ENCODE data around the gene ITPR3. TPM values are rescaled to one million over a fixed set of nuclear protein-coding genes. Genes with fewer than 3 reads are reported as not detected.

ITPR3 gene
- total RNA-seq, 1 donor from 2014 or later, result 0.78 TPM

GRCh38 chr6:33700391-33701050, 79.4 kb downstream of the ITPR3 start:
- no peak for DNase-seq

GRCh38 chr6:33702345-33702977, 81.3 kb downstream of the ITPR3 start:
- DNase-seq, result no peak

- no peak for DNase-seq
These were observed 83.3 kb downstream of the ITPR3 start for GRCh38 chr6:33704215-33705066.

GRCh38 chr6:33705268-33705885, 84.3 kb downstream of the ITPR3 start:
- no peak for DNase-seq

GRCh38 chr6:33705955-33706725, 85.0 kb downstream of the ITPR3 start:
- DNase-seq, result no peak

- no peak for DNase-seq
These were observed 86.6 kb downstream of the ITPR3 start for GRCh38 chr6:33707771-33708170.

GRCh38 chr6:33708516-33709204, 87.5 kb downstream of the ITPR3 start:
- DNase-seq, result no peak

- no peak for DNase-seq
These were observed 88.6 kb downstream of the ITPR3 start for GRCh38 chr6:33709605-33710295.

- no peak for DNase-seq
These were observed 89.4 kb downstream of the ITPR3 start for GRCh38 chr6:33710296-33711121.

GRCh38 chr6:33711140-33712129, 90.3 kb downstream of the ITPR3 start, which contains the start of gene UQCC2:
Gene UQCC2 (minus strand): TSS chr6:33711700. CDS start chr6:33711686, 14 bp downstream.
- peak; percentile 87 for DNase-seq

GRCh38 chr6:33712914-33713313, 91.8 kb downstream of the ITPR3 start:
- DNase-seq, result no peak

GRCh38 chr6:33713786-33714185, 92.7 kb downstream of the ITPR3 start:
- DNase-seq, result no peak

- DNase-seq, result no peak
These were observed 93.4 kb downstream of the ITPR3 start for GRCh38 chr6:33714385-33715040.

GRCh38 chr6:33716379-33716778, 95.3 kb downstream of the ITPR3 start:
- no peak for DNase-seq

GRCh38 chr6:33716890-33717632, 95.9 kb downstream of the ITPR3 start:
- DNase-seq, result no peak

- no peak for DNase-seq
These were observed 96.9 kb downstream of the ITPR3 start for GRCh38 chr6:33717934-33718455.

GRCh38 chr6:33718713-33719112, 97.6 kb downstream of the ITPR3 start:
- DNase-seq, result no peak
